Loucy (cell line): Measurements from ENCODE around the gene USP34.

ENCODE experiments used
- CTCF ChIP-seq: fragments of 200-600 bp; sonication (generic); conservative IDR thresholded peaks from 2 replicates; pipeline ENCODE4 v1.5.1; 2014; ENCODE audit warnings: mild to moderate bottlenecking, antibody characterized with exemption, low read length
- EZH2phosphoT487 ChIP-seq: fragments of 200-600 bp; IDR thresholded peaks from 2 replicates; pipeline ENCODE4 v1.6.1; 2018; ENCODE audit warnings: antibody characterized with exemption, mild to moderate bottlenecking, moderate library complexity, borderline replicate concordance

DNA sequence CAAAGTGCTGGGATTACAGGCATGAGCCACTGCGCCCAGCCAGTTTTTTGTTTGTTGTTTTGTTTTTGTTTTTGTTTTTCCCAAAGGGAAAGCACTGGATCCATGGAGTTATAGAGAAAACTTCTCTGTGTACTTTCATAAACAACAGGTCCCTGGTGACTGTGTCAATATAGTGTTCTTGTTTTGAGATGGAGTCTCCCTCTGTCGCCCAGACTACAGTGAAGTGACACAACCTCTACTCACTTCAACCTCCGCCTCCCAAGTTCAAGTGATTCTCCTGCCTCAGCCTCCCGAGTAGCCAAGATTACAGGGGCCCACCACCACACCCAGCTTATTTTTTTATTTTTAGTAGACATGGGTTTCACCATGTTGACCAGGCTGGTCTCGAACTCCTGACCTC, 16.5 kb downstream of the USP34 start:
- TF ChIP-seq CTCF (no peak), EZH2phosphoT487 (no peak)
